WTC11 (cell line): Measurements from ENCODE around the gene PPAT. TPM values are rescaled to one million over a fixed set of nuclear protein-coding genes. Genes with fewer than 3 reads are reported as not detected.
A peak's percentile ranks its signal among the peaks of the same experiment; 100 is the strongest.

Experiments used
- ATAC-seq: fragments of 200-7000 bp; cut with Tn5 transposase; 2 replicates; pipeline ENCODE4 v1.10.0; 2021; ENCODE audit warnings: mild to moderate bottlenecking, moderate library complexity
- CTCF ChIA-PET: fragments of 300-600 bp; sonication (Branson Sonifier 250); formaldehyde crosslinking; loops from one replicate; lab custom pipeline; 2021; ENCODE audit warnings: antibody characterized with exemption; lab: Charles Lee
- POLR2A ChIA-PET: fragments of 350-600 bp; sonication (Branson Sonifier 250); formaldehyde crosslinking; loops from one replicate; lab custom pipeline; 2021; ENCODE audit warnings: antibody characterized with exemption; lab: Charles Lee
- DNase-seq: peaks from one replicate; pipeline ENCODE4 v3.0.0; 2021; ENCODE audit warnings: low spot score
- H3K27ac Mint-ChIP-seq: 2 replicates; pipeline ENCODE4 v1.8.0; 2021; ENCODE audit warnings: mixed read lengths
- H3K27me3 Mint-ChIP-seq: 2 replicates; pipeline ENCODE4 v1.8.0; 2021; ENCODE audit warnings: low read depth, mild to moderate bottlenecking, moderate library complexity, mixed read lengths
- H3K36me3 Mint-ChIP-seq: 2 replicates; pipeline ENCODE4 v1.8.0; 2021; ENCODE audit warnings: mixed read lengths
- H3K4me1 Mint-ChIP-seq: 2 replicates; pipeline ENCODE4 v1.8.0; 2022; ENCODE audit warnings: mixed read lengths
- H3K4me3 Mint-ChIP-seq: 2 replicates; pipeline ENCODE4 v1.8.0; 2021; ENCODE audit warnings: mild to moderate bottlenecking, moderate library complexity, mixed read lengths
- H3K9me3 Mint-ChIP-seq: 2 replicates; pipeline ENCODE4 v1.8.0; 2021; ENCODE audit warnings: mixed read lengths
- ATF1 ChIP-seq: sonication (generic); formaldehyde crosslinking; IDR thresholded peaks from 2 replicates; pipeline ENCODE4 v1.8.1; 2023; ENCODE audit warnings: mild to moderate bottlenecking, moderate library complexity, missing genetic modification reagents
- ATF2 ChIP-seq: sonication (generic); formaldehyde crosslinking; IDR thresholded peaks from 2 replicates; pipeline ENCODE4 v1.8.1; 2022; ENCODE audit warnings: low read depth, missing genetic modification reagents, borderline replicate concordance
- JAZF1 ChIP-seq: fragments of 250-450 bp; sonication (Bioruptor Pico); IDR thresholded peaks from 2 replicates; pipeline ENCODE4 v1.9.0; 2021; ENCODE audit warnings: moderate library complexity, mild to moderate bottlenecking, inconsistent platforms
- KAT7 ChIP-seq: sonication (generic); formaldehyde crosslinking; IDR thresholded peaks from 2 replicates; pipeline ENCODE4 v1.8.1; 2023; ENCODE audit warnings: missing genetic modification reagents, mild to moderate bottlenecking, borderline replicate concordance
- NFE2L1 ChIP-seq: sonication (generic); formaldehyde crosslinking; IDR thresholded peaks from 2 replicates; pipeline ENCODE4 v1.8.1; 2023; ENCODE audit warnings: missing genetic modification reagents
- OVOL2 ChIP-seq: fragments of 250-450 bp; sonication (Bioruptor Pico); IDR thresholded peaks from 2 replicates; pipeline ENCODE4 v1.9.0; 2021; ENCODE audit warnings: mild to moderate bottlenecking, borderline replicate concordance
- PRRX2 ChIP-seq: fragments of 250-450 bp; sonication (Bioruptor Pico); IDR thresholded peaks from 2 replicates; pipeline ENCODE4 v1.8.0; 2021; ENCODE audit warnings: mild to moderate bottlenecking
- SMAD4 ChIP-seq: sonication (generic); formaldehyde crosslinking; IDR thresholded peaks from 2 replicates; pipeline ENCODE4 v1.8.0; 2022; ENCODE audit warnings: mild to moderate bottlenecking, missing genetic modification reagents
- TEAD4 ChIP-seq: sonication (generic); formaldehyde crosslinking; IDR thresholded peaks from 2 replicates; pipeline ENCODE4 v1.8.0; 2022; ENCODE audit warnings: mild to moderate bottlenecking, missing genetic modification reagents
- ZNF232 ChIP-seq: sonication (generic); formaldehyde crosslinking; IDR thresholded peaks from 2 replicates; pipeline ENCODE4 v1.8.0; 2022; ENCODE audit warnings: mild to moderate bottlenecking, missing genetic modification reagents
- ZNF317 ChIP-seq: sonication (generic); formaldehyde crosslinking; IDR thresholded peaks from 2 replicates; pipeline ENCODE4 v1.8.1; 2023; ENCODE audit warnings: low read depth, mild to moderate bottlenecking, moderate library complexity, missing genetic modification reagents, borderline replicate concordance
- ZNF396 ChIP-seq: fragments of 250-450 bp; sonication (Bioruptor Pico); IDR thresholded peaks from 2 replicates; pipeline ENCODE4 v1.8.0; 2021; ENCODE audit warnings: mild to moderate bottlenecking, moderate library complexity, borderline replicate concordance
- ZNF671 ChIP-seq: fragments of 250-450 bp; sonication (Bioruptor Pico); IDR thresholded peaks from 2 replicates; pipeline ENCODE4 v1.8.0; 2021; ENCODE audit warnings: mild to moderate bottlenecking
- total RNA-seq: library from RNA; stranded (reverse); gene quantifications from 3 replicates; pipeline ENCODE4 v1.2.3, GENCODE V29; 2021
- TF ChIP-seq, protein P1 (sequence below): sonication (generic); formaldehyde crosslinking; IDR thresholded peaks from 2 replicates; pipeline ENCODE4 v1.8.1; 2023; ENCODE audit warnings: mild to moderate bottlenecking, moderate library complexity, missing genetic modification reagents
- TF ChIP-seq, protein P2 (sequence below): fragments of 250-450 bp; sonication (Bioruptor Pico); conservative IDR thresholded peaks from 2 replicates; pipeline ENCODE4 v1.9.0; 2021; ENCODE audit warnings: mild to moderate bottlenecking
- TF ChIP-seq, protein P3 (sequence below): fragments of 250-450 bp; sonication (Bioruptor Pico); IDR thresholded peaks from 2 replicates; pipeline ENCODE4 v1.9.0; 2021; ENCODE audit warnings: mild to moderate bottlenecking
- TF ChIP-seq, protein P4 (sequence below): sonication (generic); formaldehyde crosslinking; IDR thresholded peaks from 2 replicates; pipeline ENCODE4 v1.8.0; 2022; ENCODE audit warnings: mild to moderate bottlenecking, missing genetic modification reagents
- TF ChIP-seq, protein P5 (sequence below): sonication (generic); formaldehyde crosslinking; IDR thresholded peaks from 2 replicates; pipeline ENCODE4 v1.8.0; 2023; ENCODE audit warnings: missing genetic modification reagents, mild to moderate bottlenecking, borderline replicate concordance

The PPAT gene
- total RNA-seq, 1 experiment from 2014 or later: 83.4 TPM

DNA sequence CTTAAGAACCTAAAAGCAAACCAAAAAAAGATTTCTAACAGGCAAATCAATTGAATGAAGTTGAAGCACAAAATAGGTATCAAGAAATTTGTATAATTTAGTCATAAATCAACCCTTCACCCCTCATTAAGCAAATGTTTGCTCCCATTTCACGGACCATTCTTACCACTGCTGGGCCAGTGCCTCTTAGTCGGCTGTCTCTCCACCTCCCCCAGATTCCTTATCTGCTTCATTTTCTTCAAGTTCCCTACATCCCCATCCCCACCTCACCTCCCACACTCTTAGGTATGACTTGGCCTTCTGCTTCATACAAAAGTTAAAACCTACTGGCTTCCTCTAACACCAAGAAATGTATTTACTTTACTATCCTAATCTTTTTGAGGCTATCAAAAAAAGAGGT is 60.0 kb downstream of the PPAT start:
- TF ChIP-seq ZNF317 (CRISPR knock-in tag): 0 out of 2 replicates have a peak, but pooled peaks have one; percentile 65
- no peak for TF ChIP-seq KAT7 (CRISPR knock-in tag)
- ChIA-PET POLR2A (interaction anchor here (1.0 kb wide), 1 partner anchor 12 kb away, joined by 4 read pairs; the partner anchor contains the start of gene AASDH), CTCF (no interaction called here)
- ATAC-seq (no peak), DNase-seq (no peak)
- Mint-ChIP-seq H3K36me3 (peaks cover 11% of the 10 kb centered on the region), H3K27ac (no peak overlapping the region), H3K4me3 (no peak overlapping the region), H3K9me3 (no peaks in the 10 kb centered on the region), H3K4me1 (no peaks in the 10 kb centered on the region), H3K27me3 (no peaks in the 10 kb centered on the region)

- Mint-ChIP-seq H3K4me3 (no peak overlapping the region), H3K9me3 (no peaks in the 10 kb centered on the region), H3K27me3 (no peaks in the 10 kb centered on the region), H3K4me1 (no peaks in the 10 kb centered on the region), H3K27ac (peak overlapping the region; percentile 43; the same call in 1 of the 2 replicates), H3K36me3 (peaks cover 16% of the 10 kb centered on the region)
- ChIA-PET CTCF (no interaction called here), POLR2A (interaction anchor here (1.0 kb wide), 1 partner anchor 13 kb away, joined by 4 read pairs; the partner anchor contains the start of gene AASDH)
- ATAC-seq (no peak), DNase-seq (no peak)
- no peak for TF ChIP-seq ZNF671 (CRISPR knock-in tag)
Observed at GRCh38 chr4:56374956-56375355, 60.5 kb downstream of the PPAT start.

DNA sequence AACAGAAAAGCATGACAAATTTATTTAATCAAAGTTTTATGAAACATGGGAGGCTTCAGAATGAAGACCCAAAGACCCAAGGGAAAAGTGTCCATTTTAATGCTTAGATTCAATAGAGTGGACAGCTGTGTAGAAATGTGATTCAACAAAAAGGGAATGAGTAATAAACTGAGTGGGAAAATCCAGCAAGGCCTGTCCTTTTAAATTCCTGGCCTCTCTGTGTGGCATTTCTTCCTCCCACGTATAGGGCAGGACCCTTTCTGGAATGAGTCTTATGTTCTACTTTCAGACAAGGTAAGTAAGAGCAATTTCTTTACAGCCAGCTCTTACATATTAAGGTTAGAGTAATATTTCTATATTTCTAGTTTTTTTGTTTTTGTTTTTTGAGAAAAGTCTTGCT is 62.6 kb downstream of the PPAT start:
- H3K36me3 Mint-ChIP-seq: peaks cover 37% of the 10 kb centered on the region
- no peak overlapping the region for H3K4me3 Mint-ChIP-seq
- no peak overlapping the region for H3K27ac Mint-ChIP-seq
- TF ChIP-seq, protein P1, sequence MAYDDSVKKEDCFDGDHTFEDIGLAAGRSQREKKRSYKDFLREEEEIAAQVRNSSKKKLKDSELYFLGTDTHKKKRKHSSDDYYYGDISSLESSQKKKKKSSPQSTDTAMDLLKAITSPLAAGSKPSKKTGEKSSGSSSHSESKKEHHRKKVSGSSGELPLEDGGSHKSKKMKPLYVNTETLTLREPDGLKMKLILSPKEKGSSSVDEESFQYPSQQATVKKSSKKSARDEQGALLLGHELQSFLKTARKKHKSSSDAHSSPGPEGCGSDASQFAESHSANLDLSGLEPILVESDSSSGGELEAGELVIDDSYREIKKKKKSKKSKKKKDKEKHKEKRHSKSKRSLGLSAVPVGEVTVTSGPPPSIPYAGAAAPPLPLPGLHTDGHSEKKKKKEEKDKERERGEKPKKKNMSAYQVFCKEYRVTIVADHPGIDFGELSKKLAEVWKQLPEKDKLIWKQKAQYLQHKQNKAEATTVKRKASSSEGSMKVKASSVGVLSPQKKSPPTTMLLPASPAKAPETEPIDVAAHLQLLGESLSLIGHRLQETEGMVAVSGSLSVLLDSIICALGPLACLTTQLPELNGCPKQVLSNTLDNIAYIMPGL (CRISPR knock-in tag): no peak
- TF ChIP-seq, protein P2, sequence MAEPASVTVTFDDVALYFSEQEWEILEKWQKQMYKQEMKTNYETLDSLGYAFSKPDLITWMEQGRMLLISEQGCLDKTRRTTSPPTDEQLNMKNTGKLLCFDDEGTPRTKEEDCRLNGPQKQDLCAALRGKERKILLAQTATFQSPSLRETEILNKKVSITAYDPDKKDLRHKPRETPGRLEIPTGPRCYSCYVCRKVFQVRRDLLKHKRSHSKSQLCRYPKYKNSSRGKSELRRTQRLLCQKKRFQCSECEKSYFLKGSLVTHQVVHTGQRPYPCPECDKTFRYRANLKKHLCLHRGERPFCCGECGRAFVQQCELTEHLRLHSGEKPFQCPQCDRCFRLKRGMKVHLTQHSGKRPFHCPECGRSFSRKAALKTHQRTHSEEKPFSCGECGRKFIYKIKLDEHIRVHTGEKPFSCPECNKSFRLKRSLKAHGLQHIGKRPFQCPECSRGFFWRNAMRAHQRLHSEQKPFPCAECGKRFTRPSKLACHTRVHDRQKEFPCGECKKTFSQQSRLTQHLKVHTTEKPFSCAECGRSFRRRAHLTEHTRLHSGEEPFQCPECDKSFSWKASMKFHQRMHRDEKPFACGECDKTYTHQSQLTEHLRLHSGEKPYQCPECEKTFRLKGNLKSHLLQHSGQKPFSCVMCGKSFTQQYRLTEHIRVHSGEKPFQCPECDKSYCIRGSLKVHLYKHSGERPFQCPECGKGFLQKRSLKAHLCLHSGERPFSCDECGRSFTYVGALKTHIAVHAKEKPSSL (CRISPR knock-in tag): no peak
- TF ChIP-seq SMAD4 (CRISPR knock-in tag) (no peak), ATF2 (CRISPR knock-in tag) (no peak), ZNF317 (CRISPR knock-in tag) (no peak), ZNF396 (CRISPR knock-in tag) (no peak), ZNF232 (no peak), ATF1 (no peak), TEAD4 (CRISPR knock-in tag) (no peak), OVOL2 (no peak), JAZF1 (CRISPR knock-in tag) (no peak), NFE2L1 (CRISPR knock-in tag) (no peak), PRRX2 (CRISPR knock-in tag) (no peak)
- TF ChIP-seq, protein P3, sequence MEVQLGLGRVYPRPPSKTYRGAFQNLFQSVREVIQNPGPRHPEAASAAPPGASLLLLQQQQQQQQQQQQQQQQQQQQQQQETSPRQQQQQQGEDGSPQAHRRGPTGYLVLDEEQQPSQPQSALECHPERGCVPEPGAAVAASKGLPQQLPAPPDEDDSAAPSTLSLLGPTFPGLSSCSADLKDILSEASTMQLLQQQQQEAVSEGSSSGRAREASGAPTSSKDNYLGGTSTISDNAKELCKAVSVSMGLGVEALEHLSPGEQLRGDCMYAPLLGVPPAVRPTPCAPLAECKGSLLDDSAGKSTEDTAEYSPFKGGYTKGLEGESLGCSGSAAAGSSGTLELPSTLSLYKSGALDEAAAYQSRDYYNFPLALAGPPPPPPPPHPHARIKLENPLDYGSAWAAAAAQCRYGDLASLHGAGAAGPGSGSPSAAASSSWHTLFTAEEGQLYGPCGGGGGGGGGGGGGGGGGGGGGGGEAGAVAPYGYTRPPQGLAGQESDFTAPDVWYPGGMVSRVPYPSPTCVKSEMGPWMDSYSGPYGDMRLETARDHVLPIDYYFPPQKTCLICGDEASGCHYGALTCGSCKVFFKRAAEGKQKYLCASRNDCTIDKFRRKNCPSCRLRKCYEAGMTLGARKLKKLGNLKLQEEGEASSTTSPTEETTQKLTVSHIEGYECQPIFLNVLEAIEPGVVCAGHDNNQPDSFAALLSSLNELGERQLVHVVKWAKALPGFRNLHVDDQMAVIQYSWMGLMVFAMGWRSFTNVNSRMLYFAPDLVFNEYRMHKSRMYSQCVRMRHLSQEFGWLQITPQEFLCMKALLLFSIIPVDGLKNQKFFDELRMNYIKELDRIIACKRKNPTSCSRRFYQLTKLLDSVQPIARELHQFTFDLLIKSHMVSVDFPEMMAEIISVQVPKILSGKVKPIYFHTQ (CRISPR knock-in tag): no peak
- TF ChIP-seq, protein P4, sequence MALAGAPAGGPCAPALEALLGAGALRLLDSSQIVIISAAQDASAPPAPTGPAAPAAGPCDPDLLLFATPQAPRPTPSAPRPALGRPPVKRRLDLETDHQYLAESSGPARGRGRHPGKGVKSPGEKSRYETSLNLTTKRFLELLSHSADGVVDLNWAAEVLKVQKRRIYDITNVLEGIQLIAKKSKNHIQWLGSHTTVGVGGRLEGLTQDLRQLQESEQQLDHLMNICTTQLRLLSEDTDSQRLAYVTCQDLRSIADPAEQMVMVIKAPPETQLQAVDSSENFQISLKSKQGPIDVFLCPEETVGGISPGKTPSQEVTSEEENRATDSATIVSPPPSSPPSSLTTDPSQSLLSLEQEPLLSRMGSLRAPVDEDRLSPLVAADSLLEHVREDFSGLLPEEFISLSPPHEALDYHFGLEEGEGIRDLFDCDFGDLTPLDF (CRISPR knock-in tag): no peak
- TF ChIP-seq, protein P5, sequence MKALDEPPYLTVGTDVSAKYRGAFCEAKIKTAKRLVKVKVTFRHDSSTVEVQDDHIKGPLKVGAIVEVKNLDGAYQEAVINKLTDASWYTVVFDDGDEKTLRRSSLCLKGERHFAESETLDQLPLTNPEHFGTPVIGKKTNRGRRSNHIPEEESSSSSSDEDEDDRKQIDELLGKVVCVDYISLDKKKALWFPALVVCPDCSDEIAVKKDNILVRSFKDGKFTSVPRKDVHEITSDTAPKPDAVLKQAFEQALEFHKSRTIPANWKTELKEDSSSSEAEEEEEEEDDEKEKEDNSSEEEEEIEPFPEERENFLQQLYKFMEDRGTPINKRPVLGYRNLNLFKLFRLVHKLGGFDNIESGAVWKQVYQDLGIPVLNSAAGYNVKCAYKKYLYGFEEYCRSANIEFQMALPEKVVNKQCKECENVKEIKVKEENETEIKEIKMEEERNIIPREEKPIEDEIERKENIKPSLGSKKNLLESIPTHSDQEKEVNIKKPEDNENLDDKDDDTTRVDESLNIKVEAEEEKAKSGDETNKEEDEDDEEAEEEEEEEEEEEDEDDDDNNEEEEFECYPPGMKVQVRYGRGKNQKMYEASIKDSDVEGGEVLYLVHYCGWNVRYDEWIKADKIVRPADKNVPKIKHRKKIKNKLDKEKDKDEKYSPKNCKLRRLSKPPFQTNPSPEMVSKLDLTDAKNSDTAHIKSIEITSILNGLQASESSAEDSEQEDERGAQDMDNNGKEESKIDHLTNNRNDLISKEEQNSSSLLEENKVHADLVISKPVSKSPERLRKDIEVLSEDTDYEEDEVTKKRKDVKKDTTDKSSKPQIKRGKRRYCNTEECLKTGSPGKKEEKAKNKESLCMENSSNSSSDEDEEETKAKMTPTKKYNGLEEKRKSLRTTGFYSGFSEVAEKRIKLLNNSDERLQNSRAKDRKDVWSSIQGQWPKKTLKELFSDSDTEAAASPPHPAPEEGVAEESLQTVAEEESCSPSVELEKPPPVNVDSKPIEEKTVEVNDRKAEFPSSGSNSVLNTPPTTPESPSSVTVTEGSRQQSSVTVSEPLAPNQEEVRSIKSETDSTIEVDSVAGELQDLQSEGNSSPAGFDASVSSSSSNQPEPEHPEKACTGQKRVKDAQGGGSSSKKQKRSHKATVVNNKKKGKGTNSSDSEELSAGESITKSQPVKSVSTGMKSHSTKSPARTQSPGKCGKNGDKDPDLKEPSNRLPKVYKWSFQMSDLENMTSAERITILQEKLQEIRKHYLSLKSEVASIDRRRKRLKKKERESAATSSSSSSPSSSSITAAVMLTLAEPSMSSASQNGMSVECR (CRISPR knock-in tag): no peak

More for the DNA sequence above, 62.6 kb downstream of the PPAT start:
- DNase-seq: no peak
- peaks cover 5% of the 10 kb centered on the region; the same call in 1 of the 2 replicates for H3K9me3 Mint-ChIP-seq
- ChIA-PET POLR2A (no interaction called here), CTCF (no interaction called here)
- ATAC-seq: no peak
- H3K4me1 Mint-ChIP-seq: no peaks in the 10 kb centered on the region
- no peaks in the 10 kb centered on the region for H3K27me3 Mint-ChIP-seq
